ENCODE results near the gene GBE1.

- no peak for TF ChIP-seq GATA2 (IDR thresholded peaks at IDR 0.05; ENCODE audit: low read depth, low read length)
- no peak for TF ChIP-seq GATA3 (IDR thresholded peaks at IDR 0.05; ENCODE audit: low read depth, low read length)
Observed at GRCh38 chr3:81549831-81550230, 211.6 kb downstream of the GBE1 start.

All from SH-SY5Y (cell line).